Chondrocyte (in vitro differentiated cells): ENCODE measurements around the gene PRDX3. TPM values are rescaled to one million over a fixed set of nuclear protein-coding genes. Genes with fewer than 3 reads are reported as not detected.
"Not testable (repeated sequence)": the region's sequence is repeated elsewhere in the genome, so short reads cannot be mapped to it uniquely, and the experiment has no call there.

Source experiments
- DNase-seq: peaks from one replicate; pipeline ENCODE4 v3.0.0; 2021; ENCODE audit warnings: mixed read lengths, low spot score
- H3K27ac Mint-ChIP-seq: one replicate; pipeline ENCODE4 v1.8.0; 2021; ENCODE audit warnings: mild to moderate bottlenecking, moderate library complexity, mixed read lengths; ENCODE audit not compliant: unreplicated experiment
- H3K27me3 Mint-ChIP-seq: 2 replicates; pipeline ENCODE4 v1.8.0; 2021; ENCODE audit warnings: low read depth, mixed read lengths
- H3K36me3 Mint-ChIP-seq: 2 replicates; pipeline ENCODE4 v1.8.0; 2021; ENCODE audit warnings: low read depth, mixed read lengths
- H3K4me1 Mint-ChIP-seq: 2 replicates; pipeline ENCODE4 v1.8.0; 2021; ENCODE audit warnings: low read depth, mild to moderate bottlenecking, mixed read lengths
- H3K4me3 Mint-ChIP-seq: one replicate; pipeline ENCODE4 v1.8.0; 2021; ENCODE audit warnings: mild to moderate bottlenecking, moderate library complexity, mixed read lengths; ENCODE audit not compliant: unreplicated experiment
- H3K9me3 Mint-ChIP-seq: 2 replicates; pipeline ENCODE4 v1.8.0; 2021; ENCODE audit warnings: low read depth, mixed read lengths
- total RNA-seq: library from RNA; stranded (reverse); gene quantifications from 3 replicates; pipeline ENCODE4 v1.2.1, GENCODE V29; 2021
- TF ChIP-seq, protein P1 (sequence below): fragments of 200-600 bp; sonication (generic); IDR thresholded peaks from 2 replicates; pipeline ENCODE4 v1.5.0; 2021; ENCODE audit warnings: antibody characterized with exemption, mild to moderate bottlenecking, moderate library complexity

Gene PRDX3
- total RNA-seq, 1 donor from 2014 or later = 79.2 TPM

DNA sequence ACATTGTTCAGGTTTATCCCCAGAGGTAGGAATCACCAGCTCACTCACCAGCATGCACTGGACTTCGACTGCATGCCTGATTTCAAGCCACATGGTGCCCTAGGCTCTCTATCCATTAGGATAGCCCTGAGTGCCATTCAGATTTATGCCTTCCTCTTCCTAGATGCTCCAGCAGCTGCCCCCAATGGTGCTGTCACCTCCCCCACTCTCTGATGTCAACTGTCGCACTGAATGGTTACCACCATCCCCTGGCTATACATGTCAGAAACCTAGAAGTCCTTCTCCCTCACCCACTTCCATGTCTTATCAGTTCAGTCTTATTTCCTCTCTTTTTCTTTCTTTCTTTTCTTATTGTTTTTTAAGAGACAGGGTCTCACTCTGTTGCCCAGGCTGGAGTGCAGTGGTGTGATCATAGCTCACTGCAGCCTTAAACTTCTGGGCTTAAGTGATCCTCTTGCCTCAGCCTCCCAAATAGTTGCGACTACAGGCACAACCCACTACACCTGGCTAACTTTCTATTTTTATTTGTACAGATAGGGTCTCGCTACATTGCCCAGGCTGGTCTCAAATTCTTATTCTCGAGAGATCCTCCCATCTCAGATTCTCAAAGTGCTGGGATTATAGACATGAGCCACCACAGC, 16.0 kb downstream of the PRDX3 start:
- no peaks in the 10 kb centered on the region for H3K9me3 Mint-ChIP-seq
- H3K4me3 Mint-ChIP-seq = no peak overlapping the region
- DNase-seq = no peak
- H3K27me3 Mint-ChIP-seq = no peaks in the 10 kb centered on the region
- TF ChIP-seq, protein P1, sequence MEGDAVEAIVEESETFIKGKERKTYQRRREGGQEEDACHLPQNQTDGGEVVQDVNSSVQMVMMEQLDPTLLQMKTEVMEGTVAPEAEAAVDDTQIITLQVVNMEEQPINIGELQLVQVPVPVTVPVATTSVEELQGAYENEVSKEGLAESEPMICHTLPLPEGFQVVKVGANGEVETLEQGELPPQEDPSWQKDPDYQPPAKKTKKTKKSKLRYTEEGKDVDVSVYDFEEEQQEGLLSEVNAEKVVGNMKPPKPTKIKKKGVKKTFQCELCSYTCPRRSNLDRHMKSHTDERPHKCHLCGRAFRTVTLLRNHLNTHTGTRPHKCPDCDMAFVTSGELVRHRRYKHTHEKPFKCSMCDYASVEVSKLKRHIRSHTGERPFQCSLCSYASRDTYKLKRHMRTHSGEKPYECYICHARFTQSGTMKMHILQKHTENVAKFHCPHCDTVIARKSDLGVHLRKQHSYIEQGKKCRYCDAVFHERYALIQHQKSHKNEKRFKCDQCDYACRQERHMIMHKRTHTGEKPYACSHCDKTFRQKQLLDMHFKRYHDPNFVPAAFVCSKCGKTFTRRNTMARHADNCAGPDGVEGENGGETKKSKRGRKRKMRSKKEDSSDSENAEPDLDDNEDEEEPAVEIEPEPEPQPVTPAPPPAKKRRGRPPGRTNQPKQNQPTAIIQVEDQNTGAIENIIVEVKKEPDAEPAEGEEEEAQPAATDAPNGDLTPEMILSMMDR = no peak
- H3K36me3 Mint-ChIP-seq = peaks cover 8% of the 10 kb centered on the region
- peaks cover 11% of the 10 kb centered on the region for H3K4me1 Mint-ChIP-seq
- H3K27ac Mint-ChIP-seq = no peak overlapping the region

DNA sequence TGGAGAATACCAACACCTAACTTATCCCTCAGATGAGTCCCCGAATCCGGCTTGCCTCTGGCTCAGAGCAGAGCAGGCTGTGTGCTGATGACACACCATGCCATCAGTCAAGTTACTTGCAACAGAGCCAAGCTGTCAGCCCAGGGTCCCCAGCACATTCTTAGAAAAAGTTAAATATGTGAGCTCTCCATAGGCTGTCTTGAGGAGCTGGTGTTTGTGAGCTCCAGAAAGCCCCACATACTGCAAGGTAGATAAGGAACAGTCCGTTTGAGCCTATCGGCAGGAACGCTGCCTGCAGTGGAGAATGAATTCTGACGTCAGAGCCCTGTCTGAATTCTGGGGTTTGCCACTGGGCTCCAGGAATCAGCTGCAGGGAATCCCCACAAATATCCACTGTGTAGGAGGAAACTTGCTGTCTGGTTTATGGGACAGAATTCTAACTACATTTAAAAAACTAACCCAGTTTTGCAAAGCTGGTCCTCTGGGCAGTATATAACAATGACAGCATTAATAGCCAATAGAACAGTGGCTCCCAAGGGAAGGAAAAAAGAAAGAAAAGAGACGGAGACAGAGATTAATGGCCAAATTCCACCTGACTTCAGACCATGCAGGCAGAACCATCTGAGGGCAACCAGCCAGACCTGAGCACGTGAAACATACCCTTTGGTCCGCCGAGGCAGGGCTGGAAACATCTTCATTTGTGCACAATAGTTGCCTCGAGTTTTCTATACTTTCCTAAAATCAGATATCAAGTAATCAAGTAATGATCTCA, 16.7 kb downstream of the PRDX3 start:
- Mint-ChIP-seq H3K27me3 (no peaks in the 10 kb centered on the region), H3K4me3 (no peak overlapping the region), H3K36me3 (peaks cover 7% of the 10 kb centered on the region), H3K27ac (no peak overlapping the region), H3K9me3 (no peaks in the 10 kb centered on the region), H3K4me1 (peaks cover 11% of the 10 kb centered on the region)
- DNase-seq = no peak
- TF ChIP-seq, protein P1 = no peak

DNA sequence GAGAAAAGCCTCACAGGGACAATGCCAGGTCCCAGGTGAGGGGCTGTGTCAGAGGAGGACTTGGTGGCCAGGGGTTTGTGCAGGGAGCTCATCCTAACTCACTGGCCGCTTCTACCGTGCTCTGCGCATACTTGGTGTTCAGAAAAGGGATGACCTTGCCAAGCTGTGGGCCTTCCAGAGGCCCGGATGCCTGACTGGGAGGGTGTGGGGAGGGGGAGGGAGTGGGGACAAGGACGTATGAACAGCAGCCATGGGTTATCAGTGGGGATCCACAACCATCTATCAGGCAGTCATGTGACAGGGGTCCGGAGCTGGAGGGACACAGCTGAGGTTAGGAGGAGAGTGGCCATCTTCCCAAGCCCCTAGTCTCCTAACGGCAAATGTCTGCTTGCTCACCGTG, 19.3 kb downstream of the PRDX3 start:
- no peaks in the 10 kb centered on the region for H3K9me3 Mint-ChIP-seq
- no peak for DNase-seq
- no peaks in the 10 kb centered on the region for H3K27me3 Mint-ChIP-seq
- no peak overlapping the region for H3K27ac Mint-ChIP-seq
- TF ChIP-seq, protein P1 = no peak
- H3K4me3 Mint-ChIP-seq = no peak overlapping the region
- H3K4me1 Mint-ChIP-seq = no peaks in the 10 kb centered on the region
- H3K36me3 Mint-ChIP-seq = peaks cover 14% of the 10 kb centered on the region

DNA sequence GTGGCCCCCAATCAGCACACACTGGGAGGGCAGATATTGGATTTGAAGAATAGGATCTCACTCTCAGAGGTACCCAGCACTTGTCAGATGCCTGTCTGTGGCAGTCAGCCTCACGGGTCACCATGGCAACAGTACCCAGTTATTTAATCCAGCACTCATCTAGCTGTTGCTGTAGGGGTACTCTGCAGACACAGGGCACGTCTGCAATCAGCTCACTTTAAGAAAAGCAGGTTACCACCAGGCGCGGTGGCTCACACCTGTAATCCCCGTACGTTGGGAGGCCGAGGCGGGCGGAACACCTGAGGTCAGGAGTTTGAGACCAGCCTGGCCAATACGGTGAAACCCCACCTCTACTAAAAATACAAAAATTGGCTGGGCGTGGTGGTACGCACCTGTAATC, 25.0 kb downstream of the PRDX3 start:
- H3K27me3 Mint-ChIP-seq = no peaks in the 10 kb centered on the region
- H3K4me3 Mint-ChIP-seq = no peak overlapping the region
- peaks cover 25% of the 10 kb centered on the region for H3K36me3 Mint-ChIP-seq
- H3K27ac Mint-ChIP-seq = no peak overlapping the region
- H3K9me3 Mint-ChIP-seq = no peaks in the 10 kb centered on the region
- no peaks in the 10 kb centered on the region for H3K4me1 Mint-ChIP-seq
- DNase-seq = peak; percentile 37
- TF ChIP-seq, protein P1 = no peak

DNA sequence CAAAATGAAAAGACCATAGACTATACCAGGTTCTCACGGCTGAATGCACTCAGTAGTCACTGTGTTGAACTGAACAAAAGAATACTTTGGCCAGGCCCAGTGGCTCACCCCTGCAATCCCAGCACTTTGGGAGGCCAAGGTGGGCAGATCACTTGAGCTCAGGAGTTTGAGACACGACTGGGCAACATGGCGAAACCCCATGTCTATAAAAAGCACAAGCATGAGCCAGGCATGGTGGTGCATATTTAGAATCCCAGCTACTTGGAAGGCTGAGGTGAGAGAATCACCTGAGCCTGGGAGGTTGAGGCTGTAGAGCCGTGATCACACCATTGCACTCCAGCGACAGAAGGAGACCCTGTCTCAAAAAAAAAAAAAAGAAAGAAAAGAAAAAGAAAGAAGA, 25.6 kb downstream of the PRDX3 start:
- H3K36me3 Mint-ChIP-seq = peaks cover 25% of the 10 kb centered on the region
- TF ChIP-seq, protein P1 = no peak

DNA sequence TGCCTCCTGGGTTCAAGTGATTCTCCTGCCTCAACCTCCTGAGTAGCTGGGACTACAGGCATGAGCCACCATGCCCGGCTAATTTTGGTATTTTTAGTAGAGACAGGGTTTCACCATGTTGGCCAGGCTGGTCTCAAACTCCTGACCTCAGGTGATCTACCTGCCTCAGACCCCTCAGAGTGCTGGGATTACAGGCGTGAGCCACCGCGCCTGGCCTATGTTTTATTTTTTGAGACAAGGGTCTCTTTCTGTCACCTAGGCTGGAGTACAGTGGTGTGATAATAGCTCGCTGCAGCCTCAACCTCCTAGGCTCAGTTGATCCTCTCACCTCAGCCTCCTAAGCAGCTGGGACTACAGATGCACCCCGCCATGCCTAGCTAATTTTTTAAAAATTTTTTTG, 27.0 kb downstream of the PRDX3 start:
- H3K27ac Mint-ChIP-seq, H3K9me3 Mint-ChIP-seq, DNase-seq, H3K27me3 Mint-ChIP-seq, H3K4me1 Mint-ChIP-seq, H3K4me3 Mint-ChIP-seq: not testable (repeated sequence)
- H3K36me3 Mint-ChIP-seq = peaks cover 22% of the 10 kb centered on the region

More for the DNA sequence above, 25.6 kb downstream of the PRDX3 start:
- no peaks in the 10 kb centered on the region for H3K9me3 Mint-ChIP-seq
- no peak overlapping the region for H3K4me3 Mint-ChIP-seq
- DNase-seq = no peak
- no peak overlapping the region for H3K27ac Mint-ChIP-seq
- H3K4me1 Mint-ChIP-seq = no peaks in the 10 kb centered on the region
- no peaks in the 10 kb centered on the region for H3K27me3 Mint-ChIP-seq
